ENCODE measurements around the gene ZSCAN30.

- TF ChIP-seq CTCF (IDR thresholded peaks at IDR 0.05; ENCODE audit: extremely low read depth in 1 of 2, insufficient read depth in 1 of 2, low read depth in 1 of 2, low read length in 2 of 2) (no peak), POLR2AphosphoS5 (IDR thresholded peaks at IDR 0.05; ENCODE audit: insufficient read depth, low read depth, low read length) (no peak), POLR2A (IDR thresholded peaks at IDR 0.05; ENCODE audit: low read depth, low read length) (no peak), MAX (IDR thresholded peaks at IDR 0.05; ENCODE audit: insufficient read depth, insufficient read length) (no peak), JUN (IDR thresholded peaks at IDR 0.05; ENCODE audit: borderline replicate concordance, insufficient read depth, insufficient read length, low read depth) (no peak), FOS (IDR thresholded peaks at IDR 0.05; ENCODE audit: borderline replicate concordance, insufficient read depth, low read length) (no peak), MYC (IDR thresholded peaks at IDR 0.05; ENCODE audit: low read depth, low read length) (no peak), EZH2 (IDR thresholded peaks at IDR 0.05; ENCODE audit: borderline replicate concordance, low read depth, low read length, severe bottlenecking) (no peak), GATA2 (IDR thresholded peaks at IDR 0.05; ENCODE audit: insufficient read depth, insufficient read length, low read depth, low read length) (no peak)
Observed at GRCh38 chr18:35268821-35269220, 21.2 kb downstream of the ZSCAN30 start.

All from endothelial cell of umbilical vein (primary cell).